ENCODE measurements around the gene PALM2AKAP2.

Gene PALM2AKAP2

GRCh38 chr9:109770101-109770500 is 9.9 kb upstream of the PALM2AKAP2 start:
- no peak for TF ChIP-seq CTCF (IDR thresholded peaks at IDR 0.05; ENCODE audit: control insufficient read depth, extremely low read depth, insufficient read depth)
- no peak for DNase-seq (ENCODE audit: low read depth)
- no peak overlapping the region for H3K4me3 ChIP-seq (ENCODE audit: low read depth, low read length)

DNA sequence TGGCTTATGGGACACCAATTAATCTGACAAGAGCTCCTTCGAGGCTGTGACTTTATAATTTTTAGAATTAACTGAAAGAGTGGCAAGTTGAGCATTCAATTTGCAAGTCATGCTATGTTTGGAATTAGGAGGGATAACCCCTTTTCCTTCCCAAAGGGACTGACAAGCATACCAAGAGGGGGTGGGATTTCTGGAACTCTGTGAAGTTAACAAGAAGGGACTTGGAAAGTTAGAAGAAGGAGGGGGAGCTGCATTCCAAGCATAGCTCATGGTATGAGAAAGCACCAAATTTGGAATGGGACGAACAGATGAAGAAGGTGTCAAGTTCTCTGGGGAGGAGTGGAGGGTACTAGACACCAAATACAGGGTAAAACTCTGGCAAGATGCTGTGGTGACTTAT is 8.9 kb upstream of the PALM2AKAP2 start:
- no peak for TF ChIP-seq CTCF (IDR thresholded peaks at IDR 0.05; ENCODE audit: control insufficient read depth, extremely low read depth, insufficient read depth)
- DNase-seq (ENCODE audit: low read depth): no peak
- H3K4me3 ChIP-seq (ENCODE audit: low read depth, low read length): no peak overlapping the region

DNA sequence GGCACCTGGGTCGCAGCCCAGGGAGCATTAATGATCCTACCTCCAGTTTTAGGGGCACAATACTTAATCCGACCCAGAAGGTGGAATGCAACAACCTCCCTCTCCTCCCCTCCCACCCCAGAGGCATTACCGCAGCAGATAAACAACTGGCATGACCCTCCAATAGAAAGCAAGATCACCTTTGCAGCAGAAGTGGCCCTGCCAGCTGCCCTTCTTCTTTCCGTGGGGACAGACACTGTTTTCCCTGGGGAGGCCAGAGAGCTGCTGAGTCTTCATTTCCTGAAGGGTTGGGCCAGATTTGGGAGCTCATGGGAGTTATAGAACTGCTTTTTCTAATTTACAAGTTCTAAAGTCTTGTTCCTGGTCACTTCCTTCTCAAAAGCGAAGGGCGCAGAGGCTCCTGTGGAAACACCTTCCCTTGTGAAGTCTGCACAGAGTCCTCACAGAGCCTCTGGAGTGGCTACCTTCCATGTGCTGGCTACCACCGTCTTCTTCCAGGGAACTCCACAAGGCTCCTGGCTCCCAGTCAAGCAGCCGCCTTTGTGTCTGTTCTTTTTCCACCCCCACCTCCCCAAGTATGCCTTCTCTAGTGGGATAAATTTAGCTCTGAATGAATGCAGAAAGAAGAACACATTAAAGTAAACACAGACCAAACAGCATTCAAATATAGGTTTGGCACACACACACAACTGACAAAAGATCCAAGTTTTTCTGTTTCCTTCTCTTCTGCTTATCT is 8.0 kb upstream of the PALM2AKAP2 start:
- no peak for DNase-seq (ENCODE audit: low read depth)
- H3K4me3 ChIP-seq (ENCODE audit: low read depth, low read length): no peak overlapping the region
- TF ChIP-seq CTCF (IDR thresholded peaks at IDR 0.05; ENCODE audit: control insufficient read depth, extremely low read depth, insufficient read depth): no peak

DNA sequence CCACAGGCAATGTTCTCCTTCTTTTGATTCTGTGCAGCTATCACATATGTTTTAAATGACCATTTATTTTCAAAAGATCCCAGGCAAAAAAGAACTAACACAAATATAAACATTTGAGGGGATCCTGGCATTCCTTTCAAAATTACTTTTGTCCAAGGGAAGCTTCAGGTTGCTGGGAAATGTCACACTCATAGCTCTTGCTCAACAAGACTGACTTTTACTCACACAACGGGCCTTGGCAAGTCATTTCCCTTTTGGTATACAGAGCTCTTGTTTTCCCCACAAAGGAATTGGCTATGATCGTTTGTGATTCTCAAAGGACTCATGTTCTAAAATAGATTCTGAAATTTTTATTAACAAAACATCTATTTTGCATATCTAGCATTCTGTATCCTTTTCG is 4.5 kb upstream of the PALM2AKAP2 start:
- no peak for DNase-seq (ENCODE audit: low read depth)
- no peak overlapping the region for H3K4me3 ChIP-seq (ENCODE audit: low read depth, low read length)
- TF ChIP-seq CTCF (IDR thresholded peaks at IDR 0.05; ENCODE audit: control insufficient read depth, extremely low read depth, insufficient read depth): no peak

- TF ChIP-seq CTCF (IDR thresholded peaks at IDR 0.05; ENCODE audit: control insufficient read depth, extremely low read depth, insufficient read depth): no peak
- no peak for DNase-seq (ENCODE audit: low read depth)
- no peak overlapping the region for H3K4me3 ChIP-seq (ENCODE audit: low read depth, low read length)
Measured at GRCh38 chr9:109776391-109776790, 3.6 kb upstream of the PALM2AKAP2 start.

GRCh38 chr9:109780453-109781033 is 545 bp downstream of the PALM2AKAP2 start:
- H3K4me3 ChIP-seq (ENCODE audit: low read depth, low read length): peak overlapping the region; percentile 36
- TF ChIP-seq CTCF (IDR thresholded peaks at IDR 0.05; ENCODE audit: control insufficient read depth, extremely low read depth, insufficient read depth): no peak

DNA sequence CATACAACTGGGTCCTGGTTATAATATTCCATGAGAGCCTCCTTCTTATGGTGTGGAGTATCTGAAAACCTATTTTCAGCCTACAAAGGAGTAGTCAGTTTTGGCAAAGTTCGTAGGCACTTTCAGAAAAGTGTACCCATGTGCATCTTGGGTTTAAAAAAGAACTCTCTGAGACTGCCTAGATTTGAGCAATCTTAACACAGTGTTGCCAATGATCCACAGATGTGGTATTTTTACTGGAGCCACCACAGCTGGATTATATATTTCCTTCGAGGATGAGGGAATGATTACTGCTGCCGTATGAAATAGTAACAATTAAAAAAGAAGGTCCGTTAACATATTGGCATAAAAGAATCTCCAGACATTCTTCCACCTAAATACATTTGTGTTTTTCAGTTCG is 1.1 kb downstream of the PALM2AKAP2 start:
- TF ChIP-seq CTCF (IDR thresholded peaks at IDR 0.05; ENCODE audit: control insufficient read depth, extremely low read depth, insufficient read depth): no peak
- no peak for DNase-seq (ENCODE audit: low read depth)
- no peak overlapping the region for H3K4me3 ChIP-seq (ENCODE audit: low read depth, low read length)

More at GRCh38 chr9:109780453-109781033, 545 bp downstream of the PALM2AKAP2 start:
- DNase-seq (ENCODE audit: low read depth): no peak
